ENCODE data around the gene C11orf54.

- TF ChIP-seq CTCF (IDR thresholded peaks at IDR 0.05) (no peak), EP300 (IDR thresholded peaks at IDR 0.05) (no peak), POLR2A (IDR thresholded peaks at IDR 0.05) (no peak)
Observed at GRCh38 chr11:93724089-93724488, 17.4 kb upstream of the C11orf54 start.

All from tibial nerve (tissue), 4 donors.